Right cardiac atrium (tissue), 5 donors: ENCODE data around the gene DES. TPM values are rescaled to one million over a fixed set of nuclear protein-coding genes. Genes with fewer than 3 reads are reported as not detected.
"Not testable (repeated sequence)": the region's sequence is repeated elsewhere in the genome, so short reads cannot be mapped to it uniquely, and the experiment has no call there.

Source experiments
- ATAC-seq, 2 donors: fragments of 200-7000 bp; cut with Tn5 transposase; one replicate each; pipeline versions ENCODE4 v1.8.0 to v1.9.1; 2020; ENCODE audit warnings: moderate library complexity in 2 of 2, mild to moderate bottlenecking in 1 of 2
- DNase-seq, 3 donors: peaks; one replicate each; pipeline ENCODE4 v3.0.0-alpha.2; 2020
- H3K27ac ChIP-seq: one replicate; pipeline ENCODE4 v1.5.1; 2013; ENCODE audit warnings: mild to moderate bottlenecking, low read length, control low read depth, moderate library complexity
- H3K27me3 ChIP-seq: one replicate; pipeline ENCODE4 v1.6.1; 2013; ENCODE audit not compliant: control insufficient read depth, insufficient read depth
- H3K4me1 ChIP-seq: one replicate; pipeline ENCODE4 v1.6.1; 2013; ENCODE audit warnings: low read length; ENCODE audit not compliant: control insufficient read depth, insufficient read depth
- H3K4me3 ChIP-seq: one replicate; pipeline ENCODE4 v1.5.1; 2013; ENCODE audit warnings: low read length, control low read depth
- H3K9me3 ChIP-seq: one replicate; pipeline ENCODE4 v1.6.1; 2013; ENCODE audit warnings: low read length; ENCODE audit not compliant: control insufficient read depth
- WGBS: extraction: QIAGEN DNeasy Blood & Tissue Kit; methylation state at CpG from one replicate; pipeline ENCODE4 v1.1.7; 2013; 5-methylcytosine and 5-hydroxymethylcytosine counted together
- intact Hi-C, 4 donors: fragments of 100-400 bp; cut with DNase I; formaldehyde crosslinking; loops; one replicate each; pipeline versions ENCODE4 v1.11.0 to v1.14.0; 2022 to 2023
- polyA plus RNA-seq: library from polyadenylated mRNA; stranded (reverse); fragments of 200-250 nt; gene quantifications from one replicate; pipeline ENCODE4 v1.2.3, GENCODE V29; 2013
- total RNA-seq, 4 donors: library from RNA; stranded (reverse); fragmentation: NEBNext Ultra II Directional; extraction: Animal tissue kit (Norgen Biotek cat#: 25700); gene quantifications; one replicate each; pipeline ENCODE4 v1.2.1, GENCODE V29; 2021
- donor health status: healthy with polysubstance abuse.
- donor health status: DM: no; HTN: yes; CAD: no.
- donor health status: DM: no; HTN: no; CAD: no.
- donor health status: DM: no; HTN: yes; CAD: no; lungs with severe emphysema.
- donor health status: DM: yes; HTN: yes; CAD: no.

DES gene
- total and polyA plus RNA-seq, 5 donors: 6,970 to 10,932 (median 7,466) TPM

GRCh38 chr2:219406861-219407230, 11.3 kb upstream of the DES start:
- ATAC-seq: peak; percentile 45 to 55
- Histone ChIP-seq H3K4me1 (peaks cover 4% of the 10 kb centered on the region), H3K4me3 (no peak overlapping the region), H3K27me3 (no peaks in the 10 kb centered on the region), H3K9me3 (no peaks in the 10 kb centered on the region), H3K27ac (peak overlapping the region; percentile 78)
- intact Hi-C loops: loop anchor here in 1 of 4 donors (10.0 kb wide), 1 partner anchor 48 kb away; no protein-coding TSS in a partner anchor
- WGBS: 62% methylated on average over 3 of the region's 3 CpGs
- DNase-seq: peak; percentile 64 to 79 (median 76)

- H3K9me3 ChIP-seq, H3K4me3 ChIP-seq, ATAC-seq, H3K4me1 ChIP-seq, DNase-seq, H3K27me3 ChIP-seq: not testable (repeated sequence)
- intact Hi-C loops: loop anchor here in 1 of 4 donors (10.0 kb wide), 1 partner anchor 47 kb away; no protein-coding TSS in a partner anchor
- 68% methylated on average over 5 of the region's 5 CpGs for WGBS
- peak overlapping the region; percentile 78 for H3K27ac ChIP-seq
Observed at GRCh38 chr2:219407343-219407742, 10.8 kb upstream of the DES start.

GRCh38 chr2:219408204-219408603, 10.0 kb upstream of the DES start:
- Histone ChIP-seq H3K27ac (peak overlapping the region; percentile 78), H3K4me1 (peaks cover 4% of the 10 kb centered on the region)
- ATAC-seq: no peak

GRCh38 chr2:219408631-219409030, 9.5 kb upstream of the DES start:
- intact Hi-C loops: loop anchor here in 1 of 4 donors (10.0 kb wide), 1 partner anchor 46 kb away; no protein-coding TSS in a partner anchor
- peak overlapping the region; percentile 78 for H3K27ac ChIP-seq
- no peak overlapping the region for H3K4me3 ChIP-seq
- peak in 1 of 3 donors; percentile 45 for DNase-seq
- peaks cover 4% of the 10 kb centered on the region for H3K4me1 ChIP-seq
- H3K9me3 ChIP-seq: no peaks in the 10 kb centered on the region
- peak in 1 of 2 donors; percentile 17 for ATAC-seq
- 32% methylated on average over 8 of the region's 8 CpGs for WGBS
- H3K27me3 ChIP-seq: no peaks in the 10 kb centered on the region

More at GRCh38 chr2:219408204-219408603, 10.0 kb upstream of the DES start:
- intact Hi-C loops: loop anchor here in 1 of 4 donors (10.0 kb wide), 1 partner anchor 47 kb away; no protein-coding TSS in a partner anchor
- no peak overlapping the region for H3K4me3 ChIP-seq
- no peaks in the 10 kb centered on the region for H3K9me3 ChIP-seq
- WGBS: 52% methylated on average over 5 of the region's 5 CpGs
- DNase-seq: no peak
- no peaks in the 10 kb centered on the region for H3K27me3 ChIP-seq

- WGBS: 94% methylated on average over 5 of the region's 5 CpGs
- ATAC-seq: no peak
Observed at GRCh38 chr2:219409619-219410018, 8.6 kb upstream of the DES start.

GRCh38 chr2:219410390-219410789, 7.8 kb upstream of the DES start:
- intact Hi-C loops: no loop called here
- DNase-seq (no peak), ATAC-seq (no peak)
- no peaks in the 10 kb centered on the region for H3K27me3 ChIP-seq
- H3K4me1 ChIP-seq: peaks cover 4% of the 10 kb centered on the region
- H3K27ac ChIP-seq: no peak overlapping the region
- WGBS: 79% methylated on average over 8 of the region's 8 CpGs
- H3K4me3 ChIP-seq: no peak overlapping the region
- H3K9me3 ChIP-seq: no peaks in the 10 kb centered on the region

More at GRCh38 chr2:219409619-219410018, 8.6 kb upstream of the DES start:
- no peaks in the 10 kb centered on the region for H3K9me3 ChIP-seq
- no peaks in the 10 kb centered on the region for H3K27me3 ChIP-seq
- no peak overlapping the region for H3K4me3 ChIP-seq
- DNase-seq: no peak
- H3K4me1 ChIP-seq: peaks cover 4% of the 10 kb centered on the region
- H3K27ac ChIP-seq: peak overlapping the region; percentile 59
- intact Hi-C loops: loop anchor here in 1 of 4 donors (10.0 kb wide), 1 partner anchor 45 kb away; no protein-coding TSS in a partner anchor

GRCh38 chr2:219414857-219415256, 3.3 kb upstream of the DES start:
- WGBS: 70% methylated on average over 4 of the region's 4 CpGs
- ATAC-seq: no peak
- intact Hi-C loops: no loop called here

GRCh38 chr2:219415580-219416234, 2.5 kb upstream of the DES start:
- H3K27ac ChIP-seq: peak overlapping the region; percentile 95
- H3K9me3 ChIP-seq: no peaks in the 10 kb centered on the region
- DNase-seq (no peak), ATAC-seq (no peak)
- 51% methylated on average over 5 of the region's 5 CpGs for WGBS
- H3K4me3 ChIP-seq: no peak overlapping the region
- no peaks in the 10 kb centered on the region for H3K4me1 ChIP-seq
- intact Hi-C loops: no loop called here
- no peaks in the 10 kb centered on the region for H3K27me3 ChIP-seq

More at GRCh38 chr2:219414857-219415256, 3.3 kb upstream of the DES start:
- Histone ChIP-seq H3K4me3 (no peak overlapping the region), H3K9me3 (no peaks in the 10 kb centered on the region), H3K27ac (no peak overlapping the region), H3K27me3 (no peaks in the 10 kb centered on the region), H3K4me1 (no peaks in the 10 kb centered on the region)
- DNase-seq: no peak

GRCh38 chr2:219416235-219416602, 2.0 kb upstream of the DES start:
- Histone ChIP-seq H3K27me3 (no peaks in the 10 kb centered on the region), H3K4me3 (no peak overlapping the region), H3K4me1 (no peaks in the 10 kb centered on the region), H3K9me3 (no peaks in the 10 kb centered on the region), H3K27ac (peak overlapping the region; percentile 95)
- ATAC-seq (no peak), DNase-seq (no peak)
- 24% methylated on average over 3 of the region's 3 CpGs for WGBS
- intact Hi-C loops: no loop called here

- H3K27me3 ChIP-seq: no peaks in the 10 kb centered on the region
- no peaks in the 10 kb centered on the region for H3K9me3 ChIP-seq
- no peaks in the 10 kb centered on the region for H3K4me1 ChIP-seq
- ATAC-seq (peak; percentile 48 to 65), DNase-seq (no peak)
- intact Hi-C loops: no loop called here
- H3K4me3 ChIP-seq: no peak overlapping the region
- H3K27ac ChIP-seq: peak overlapping the region; percentile 95
- 68% methylated on average over 4 of the region's 4 CpGs for WGBS
Observed at GRCh38 chr2:219416938-219417337, 1.2 kb upstream of the DES start.

GRCh38 chr2:219417374-219417773, 803 bp upstream of the DES start:
- H3K27me3 ChIP-seq: no peaks in the 10 kb centered on the region
- H3K9me3 ChIP-seq: no peaks in the 10 kb centered on the region
- peak overlapping the region; percentile 95 for H3K27ac ChIP-seq
- DNase-seq (peak; percentile 55 to 78 (median 77)), ATAC-seq (peak; percentile 53 to 67)
- 50% methylated on average over 9 of the region's 9 CpGs for WGBS
- H3K4me3 ChIP-seq: no peak overlapping the region
- intact Hi-C loops: no loop called here
- no peaks in the 10 kb centered on the region for H3K4me1 ChIP-seq
